Esophagus squamous epithelium (tissue), 5 donors: Measurements from ENCODE around the gene ZCWPW1. TPM values are rescaled to one million over a fixed set of nuclear protein-coding genes. Genes with fewer than 3 reads are reported as not detected.

Experiments
- DNase-seq: peaks from one replicate; lab custom pipeline; 2025; lab: John Stamatoyannopoulos, UW
- H3K27ac ChIP-seq, 4 donors: fragments of 200-600 bp; sonication (generic); one replicate each; pipeline ENCODE4 v1.5.1; 2016 to 2019; ENCODE audit warnings: mild to moderate bottlenecking in 1 of 4
- H3K27me3 ChIP-seq, 4 donors: fragments of 200-600 bp; sonication (generic); 1 replicate in 3 of 4; 2 replicates in 1 of 4; pipeline versions ENCODE4 v1.5.1 to v1.6.0; 2017 to 2021; ENCODE audit warnings: antibody characterized with exemption in 1 of 4
- H3K36me3 ChIP-seq, 3 donors: fragments of 200-600 bp; sonication (generic); one replicate each; pipeline ENCODE4 v1.5.1; 2016 to 2019
- H3K4me1 ChIP-seq, 3 donors: fragments of 200-600 bp; sonication (generic); one replicate each; pipeline ENCODE4 v1.5.1; 2017 to 2019
- H3K4me3 ChIP-seq, 4 donors: fragments of 200-600 bp; sonication (generic); 1 replicate in 3 of 4; 2 replicates in 1 of 4; pipeline ENCODE4 v1.5.1; 2016 to 2019; ENCODE audit warnings: mild to moderate bottlenecking in 2 of 4, moderate library complexity in 1 of 4
- H3K9me3 ChIP-seq, 3 donors: fragments of 200-600 bp; sonication (generic); one replicate each; pipeline ENCODE4 v1.5.1; 2016 to 2019
- POLR2A ChIP-seq, 4 donors: fragments of 450-650 bp; IDR thresholded peaks; one replicate each; pipeline ENCODE4 v1.6.1; 2017; ENCODE audit warnings: antibody characterized with exemption in 4 of 4, mild to moderate bottlenecking in 4 of 4, moderate library complexity in 3 of 4
- WGBS, 2 donors: methylation state at CpG; one replicate each; pipeline ENCODE4 v1.1.5; 2018; 5-methylcytosine and 5-hydroxymethylcytosine counted together
- intact Hi-C: fragments of 100-400 bp; cut with DNase I; formaldehyde crosslinking; loops from one replicate; pipeline ENCODE4 v1.15.0; 2022
- total RNA-seq, 4 donors: library from RNA; depleted of rRNA; stranded (reverse); fragments of >200 nt; gene quantifications; one replicate each; pipeline ENCODE4 v1.1.0, GENCODE V29; 2016
- TF ChIP-seq, protein P1 (sequence below), 6 experiments: fragments of 450-650 bp in 4 of 6; fragments of 200-600 bp in 2 of 6; sonication (generic) in 2 of 6; IDR thresholded peaks; one replicate each; pipeline ENCODE4 v1.5.1; 2016 to 2019; ENCODE audit warnings: antibody characterized with exemption in 6 of 6, mild to moderate bottlenecking in 4 of 6, moderate library complexity in 4 of 6
- donor health status: DM: yes; HTN: yes; CAD: no.

The ZCWPW1 gene
- total RNA-seq, 4 donors from 2014 or later, result 0.83 to 4.2 (median 1.5) TPM

DNA sequence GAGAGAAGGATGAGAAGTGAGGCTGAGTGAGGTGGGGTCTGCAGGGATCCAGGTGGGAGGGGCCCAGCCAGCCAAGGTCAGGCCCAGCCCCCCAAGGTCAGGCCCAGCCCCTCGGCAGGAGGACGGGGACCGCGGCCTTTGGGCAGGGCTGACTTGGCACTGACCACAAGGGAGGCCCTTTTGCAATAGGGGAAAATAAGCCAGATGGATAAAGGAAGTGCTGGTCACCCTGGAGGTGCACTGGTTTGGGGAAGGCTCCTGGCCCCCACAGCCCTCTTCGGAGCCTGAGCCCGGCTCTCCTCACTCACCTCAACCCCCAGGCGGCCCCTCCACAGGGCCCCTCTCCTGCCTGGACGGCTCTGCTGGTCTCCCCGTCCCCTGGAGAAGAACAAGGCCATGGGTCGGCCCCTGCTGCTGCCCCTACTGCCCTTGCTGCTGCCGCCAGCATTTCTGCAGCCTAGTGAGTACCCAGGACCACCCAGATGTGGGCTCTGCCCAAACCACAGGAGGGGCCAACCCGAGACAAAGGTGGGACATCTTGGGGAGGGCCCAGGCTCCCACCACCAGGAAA, 55.2 kb downstream of the ZCWPW1 start, which contains the start of gene PILRA:
TSS of gene PILRA (plus strand) at position 227 of the 571 bp plus-strand sequence. CDS start at position 397, 170 bp downstream.
- Histone ChIP-seq H3K4me3 (peak within 1 kb of the TSS in 2 of 4 donors; percentile 20 to 39), H3K4me1 (peaks cover 0 to 15% (median 0%) of the 10 kb centered on the region in 3 donors), H3K36me3 (no peaks in the 10 kb centered on the region), H3K27me3 (no peaks in the 10 kb centered on the region), H3K27ac (peak within 1 kb of the TSS in 3 of 4 donors; percentile 6 to 73 (median 29)), H3K9me3 (no peaks in the 10 kb centered on the region)
- TF ChIP-seq, protein P1, sequence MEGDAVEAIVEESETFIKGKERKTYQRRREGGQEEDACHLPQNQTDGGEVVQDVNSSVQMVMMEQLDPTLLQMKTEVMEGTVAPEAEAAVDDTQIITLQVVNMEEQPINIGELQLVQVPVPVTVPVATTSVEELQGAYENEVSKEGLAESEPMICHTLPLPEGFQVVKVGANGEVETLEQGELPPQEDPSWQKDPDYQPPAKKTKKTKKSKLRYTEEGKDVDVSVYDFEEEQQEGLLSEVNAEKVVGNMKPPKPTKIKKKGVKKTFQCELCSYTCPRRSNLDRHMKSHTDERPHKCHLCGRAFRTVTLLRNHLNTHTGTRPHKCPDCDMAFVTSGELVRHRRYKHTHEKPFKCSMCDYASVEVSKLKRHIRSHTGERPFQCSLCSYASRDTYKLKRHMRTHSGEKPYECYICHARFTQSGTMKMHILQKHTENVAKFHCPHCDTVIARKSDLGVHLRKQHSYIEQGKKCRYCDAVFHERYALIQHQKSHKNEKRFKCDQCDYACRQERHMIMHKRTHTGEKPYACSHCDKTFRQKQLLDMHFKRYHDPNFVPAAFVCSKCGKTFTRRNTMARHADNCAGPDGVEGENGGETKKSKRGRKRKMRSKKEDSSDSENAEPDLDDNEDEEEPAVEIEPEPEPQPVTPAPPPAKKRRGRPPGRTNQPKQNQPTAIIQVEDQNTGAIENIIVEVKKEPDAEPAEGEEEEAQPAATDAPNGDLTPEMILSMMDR (IDR thresholded peaks at IDR 0.05), result no peak
- TF ChIP-seq POLR2A (IDR thresholded peaks at IDR 0.05), result peak in 1 of 4 donors; percentile 45
- 34% methylated on average over 7 of the region's 12 CpGs; no CpG with 5 or more reads in 1 of the 2 donors for WGBS, 2 donors
- no peak for DNase-seq
- intact Hi-C loops, result no loop called here

DNA sequence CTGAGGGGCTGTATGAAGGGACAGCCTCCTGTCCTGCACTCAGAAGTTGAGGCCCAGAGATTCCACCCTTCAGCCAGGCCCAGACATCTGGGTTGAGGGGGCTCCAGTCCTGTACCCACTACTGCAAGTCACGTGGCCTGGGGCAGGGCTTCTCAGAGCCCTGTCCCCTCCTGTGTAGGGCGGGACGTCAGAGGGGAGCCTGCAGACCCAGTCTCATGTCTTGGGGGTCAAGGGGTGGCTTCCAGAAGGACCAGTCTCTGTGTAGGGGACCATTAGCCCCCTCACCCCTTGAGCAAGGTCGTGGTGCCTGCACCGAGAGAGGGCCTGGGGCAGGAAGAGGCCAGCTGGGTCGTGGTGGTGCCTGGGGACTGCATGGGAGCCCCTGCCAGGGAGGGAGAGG, 55.8 kb downstream of the ZCWPW1 start:
- no peak overlapping the region for H3K4me3 ChIP-seq
- no peaks in the 10 kb centered on the region for H3K27me3 ChIP-seq
- TF ChIP-seq, protein P1 (IDR thresholded peaks at IDR 0.05), result no peak
- no peak for TF ChIP-seq POLR2A (IDR thresholded peaks at IDR 0.05)
- DNase-seq, result no peak
- peaks cover 0 to 15% (median 0%) of the 10 kb centered on the region in 3 donors for H3K4me1 ChIP-seq
- peak overlapping the region in 3 of 4 donors; percentile 6 to 73 (median 29) for H3K27ac ChIP-seq
- no peaks in the 10 kb centered on the region for H3K9me3 ChIP-seq
- 0% methylated on average over 1 of the region's 6 CpGs; no CpG with 5 or more reads in 1 of the 2 donors for WGBS, 2 donors
- peaks cover 0 to 4% (median 0%) of the 10 kb centered on the region in 3 donors for H3K36me3 ChIP-seq
- intact Hi-C loops, result no loop called here

DNA sequence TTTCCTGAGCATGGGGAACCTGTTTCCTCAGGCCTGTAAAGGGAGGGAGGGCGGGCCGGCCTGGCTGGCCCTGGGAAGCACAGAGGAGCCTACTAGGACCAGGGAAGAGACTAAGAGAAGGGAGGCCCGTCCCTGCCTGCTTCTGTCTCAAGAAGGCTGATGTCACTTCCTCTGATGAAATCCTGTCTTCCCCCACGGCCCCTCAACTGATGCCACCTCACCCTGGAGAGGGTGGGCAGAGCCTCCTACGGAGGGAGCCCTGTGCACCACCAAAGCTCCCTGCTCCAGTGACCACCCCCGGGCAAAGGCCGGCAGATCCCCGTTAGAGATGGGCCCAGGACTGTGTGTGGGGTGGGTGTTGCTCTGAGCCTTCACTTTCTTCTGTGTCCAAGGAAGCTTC, 56.2 kb downstream of the ZCWPW1 start:
- peaks cover 0 to 15% (median 0%) of the 10 kb centered on the region in 3 donors for H3K4me1 ChIP-seq
- peak overlapping the region in 3 of 4 donors; percentile 6 to 73 (median 29) for H3K27ac ChIP-seq
- no peaks in the 10 kb centered on the region for H3K9me3 ChIP-seq
- peaks cover 0 to 8% (median 0%) of the 10 kb centered on the region in 3 donors for H3K36me3 ChIP-seq
- H3K4me3 ChIP-seq, result no peak overlapping the region
- no peaks in the 10 kb centered on the region for H3K27me3 ChIP-seq
- WGBS, 2 donors, result 93% methylated on average over 2 of the region's 8 CpGs; no CpG with 5 or more reads in 1 of the 2 donors
- DNase-seq, result no peak
- TF ChIP-seq, protein P1 (IDR thresholded peaks at IDR 0.05), result no peak
- no peak for TF ChIP-seq POLR2A (IDR thresholded peaks at IDR 0.05)
- intact Hi-C loops, result no loop called here

DNA sequence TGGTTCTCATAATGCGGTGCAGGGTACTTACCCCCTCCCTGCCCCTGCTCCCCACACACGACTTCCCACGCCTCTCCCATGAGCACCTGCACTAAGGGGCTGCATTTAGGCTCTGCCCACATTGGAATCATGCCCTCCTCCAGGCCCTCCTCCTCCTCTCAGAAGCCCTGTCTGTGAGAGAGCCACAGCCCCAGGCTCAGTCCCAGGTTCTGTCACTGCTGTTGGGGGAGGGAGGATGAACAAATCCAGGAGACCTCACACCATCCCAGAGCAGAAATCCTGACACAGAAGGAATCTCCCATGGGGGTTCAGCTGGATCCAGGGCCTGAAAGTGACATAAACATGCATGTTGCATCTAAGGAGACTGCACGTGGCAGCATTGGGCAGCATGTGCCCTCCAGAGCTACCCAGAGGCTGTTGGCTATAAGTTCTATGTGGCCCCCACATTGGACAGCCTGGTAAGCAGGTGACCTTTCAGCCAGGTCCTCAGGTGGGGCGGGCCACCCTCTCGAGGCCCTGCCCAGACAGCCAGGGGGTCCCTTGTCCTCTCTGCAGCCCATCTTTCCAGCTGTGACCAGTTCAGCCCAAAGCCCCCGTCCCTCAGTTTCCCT, 56.8 kb downstream of the ZCWPW1 start:
- DNase-seq, result no peak
- Histone ChIP-seq H3K27me3 (no peaks in the 10 kb centered on the region), H3K4me3 (no peak overlapping the region), H3K4me1 (peaks cover 0 to 15% (median 0%) of the 10 kb centered on the region in 3 donors), H3K9me3 (no peaks in the 10 kb centered on the region), H3K36me3 (peaks cover 0 to 14% (median 0%) of the 10 kb centered on the region in 3 donors), H3K27ac (peak overlapping the region in 2 of 4 donors; percentile 6 to 16)
- intact Hi-C loops, result no loop called here
- TF ChIP-seq POLR2A (IDR thresholded peaks at IDR 0.05), result no peak
- TF ChIP-seq, protein P1 (IDR thresholded peaks at IDR 0.05), result no peak
- WGBS, 2 donors, result 31 to 67% methylated on average over 3 of the region's 7 CpGs

DNA sequence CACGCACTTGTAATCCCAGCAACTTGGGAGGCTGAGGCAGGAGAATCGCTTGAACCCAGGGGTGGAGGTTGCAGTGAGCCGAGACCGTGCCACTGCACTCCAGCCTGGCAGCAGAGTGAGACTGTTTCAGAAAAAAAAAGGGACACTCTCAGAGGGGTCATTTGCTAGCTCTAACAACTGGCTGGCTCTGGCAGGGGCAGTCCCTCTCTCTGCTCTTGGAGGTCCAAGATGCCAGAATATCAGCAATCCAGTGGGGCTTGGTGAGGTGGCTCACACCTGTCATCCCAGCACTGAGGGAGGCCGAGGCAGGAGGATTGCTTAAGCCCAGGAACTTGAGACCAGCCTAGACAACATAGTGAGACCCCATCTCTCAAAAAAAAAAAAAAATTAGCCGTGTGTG, 57.8 kb downstream of the ZCWPW1 start:
- peaks cover 0 to 16% (median 0%) of the 10 kb centered on the region in 3 donors for H3K36me3 ChIP-seq
- intact Hi-C loops, result no loop called here
- no peak for DNase-seq
- TF ChIP-seq, protein P1 (IDR thresholded peaks at IDR 0.05), result no peak
- no peak for TF ChIP-seq POLR2A (IDR thresholded peaks at IDR 0.05)
- 80 to 93% methylated on average over 6 of the region's 6 CpGs for WGBS, 2 donors
- H3K4me1 ChIP-seq, result peaks cover 0 to 23% (median 0%) of the 10 kb centered on the region in 3 donors
- no peak overlapping the region for H3K4me3 ChIP-seq
- no peaks in the 10 kb centered on the region for H3K9me3 ChIP-seq
- H3K27ac ChIP-seq, result no peak overlapping the region
- no peaks in the 10 kb centered on the region for H3K27me3 ChIP-seq
